ENCODE data around the gene WIPF2.

GRCh38 chr17:40321524-40321929, 102.4 kb downstream of the WIPF2 start:
- TF ChIP-seq ZSCAN18 (CRISPR knock-in tag; IDR thresholded peaks at IDR 0.05): no peak
- no peak for TF ChIP-seq AFF4 (CRISPR knock-in tag; IDR thresholded peaks at IDR 0.05; ENCODE audit: borderline replicate concordance)
- TF ChIP-seq CTCF (IDR thresholded peaks at IDR 0.05): no peak
- TF ChIP-seq ZBTB43 (CRISPR knock-in tag; IDR thresholded peaks at IDR 0.05): no peak
- TF ChIP-seq ZNF423 (CRISPR knock-in tag; IDR thresholded peaks at IDR 0.05): no peak
- no peak for TF ChIP-seq TP53 (CRISPR knock-in tag; IDR thresholded peaks at IDR 0.05)

All from WTC11 (cell line).